CD4-positive, alpha-beta T cell treated with Interleukin-12 subunit alpha and Interleukin-12 subunit beta, for 1 hour (primary cell): Measurements from ENCODE around the gene FTSJ1.
"Not testable (repeated sequence)": the region's sequence is repeated elsewhere in the genome, so short reads cannot be mapped to it uniquely, and the experiment has no call there.

Source experiments
- DNase-seq: peaks from one replicate; pipeline ENCODE4 v3.0.0-alpha.2; 2020

The FTSJ1 gene, protein sequence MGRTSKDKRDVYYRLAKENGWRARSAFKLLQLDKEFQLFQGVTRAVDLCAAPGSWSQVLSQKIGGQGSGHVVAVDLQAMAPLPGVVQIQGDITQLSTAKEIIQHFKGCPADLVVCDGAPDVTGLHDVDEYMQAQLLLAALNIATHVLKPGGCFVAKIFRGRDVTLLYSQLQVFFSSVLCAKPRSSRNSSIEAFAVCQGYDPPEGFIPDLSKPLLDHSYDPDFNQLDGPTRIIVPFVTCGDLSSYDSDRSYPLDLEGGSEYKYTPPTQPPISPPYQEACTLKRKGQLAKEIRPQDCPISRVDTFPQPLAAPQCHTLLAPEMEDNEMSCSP

DNA sequence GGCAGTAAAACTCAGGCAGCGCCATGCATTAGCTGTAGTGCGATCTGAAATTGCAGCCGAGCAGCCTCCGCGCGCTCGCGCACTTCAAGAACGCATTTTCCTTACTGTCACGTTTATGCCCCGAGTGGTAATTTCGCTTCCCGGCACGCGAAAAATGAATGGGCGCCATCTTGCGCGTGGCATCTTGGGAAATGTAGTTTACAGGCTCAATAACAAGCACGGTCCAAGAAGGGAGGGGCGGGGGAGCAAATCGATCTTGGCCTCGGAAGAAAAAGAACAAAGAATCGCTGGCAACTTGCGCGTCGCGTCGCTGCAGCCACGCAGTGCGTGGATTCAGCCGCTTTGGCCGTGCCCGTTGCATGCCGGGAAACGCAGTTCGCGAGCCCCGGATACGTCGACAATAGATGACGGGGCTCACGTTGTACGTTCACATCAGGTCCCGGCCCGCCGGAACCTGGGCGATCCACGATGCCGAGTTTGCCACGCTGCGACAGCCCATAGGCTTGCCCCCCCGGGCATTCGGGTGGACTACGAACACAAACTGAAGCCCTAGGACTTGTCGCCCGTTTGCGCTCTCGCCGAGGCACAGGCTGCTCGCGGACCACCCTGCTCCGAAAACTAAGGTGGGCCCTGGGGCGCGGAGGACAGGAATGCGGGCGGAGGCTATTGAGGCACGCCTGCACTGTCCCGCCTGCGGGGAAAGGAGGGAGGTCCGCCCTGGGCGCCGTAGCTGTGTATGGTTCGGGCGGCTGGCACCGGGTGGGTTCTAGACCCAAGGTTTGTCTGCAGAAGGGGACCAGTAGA, at the start of gene FTSJ1:
FTSJ1 (plus strand) TSS at position 426 of the 804 bp plus-strand sequence. CDS start 1,849 bp downstream, outside the sequence.
- DNase-seq = peak; percentile 94

DNA sequence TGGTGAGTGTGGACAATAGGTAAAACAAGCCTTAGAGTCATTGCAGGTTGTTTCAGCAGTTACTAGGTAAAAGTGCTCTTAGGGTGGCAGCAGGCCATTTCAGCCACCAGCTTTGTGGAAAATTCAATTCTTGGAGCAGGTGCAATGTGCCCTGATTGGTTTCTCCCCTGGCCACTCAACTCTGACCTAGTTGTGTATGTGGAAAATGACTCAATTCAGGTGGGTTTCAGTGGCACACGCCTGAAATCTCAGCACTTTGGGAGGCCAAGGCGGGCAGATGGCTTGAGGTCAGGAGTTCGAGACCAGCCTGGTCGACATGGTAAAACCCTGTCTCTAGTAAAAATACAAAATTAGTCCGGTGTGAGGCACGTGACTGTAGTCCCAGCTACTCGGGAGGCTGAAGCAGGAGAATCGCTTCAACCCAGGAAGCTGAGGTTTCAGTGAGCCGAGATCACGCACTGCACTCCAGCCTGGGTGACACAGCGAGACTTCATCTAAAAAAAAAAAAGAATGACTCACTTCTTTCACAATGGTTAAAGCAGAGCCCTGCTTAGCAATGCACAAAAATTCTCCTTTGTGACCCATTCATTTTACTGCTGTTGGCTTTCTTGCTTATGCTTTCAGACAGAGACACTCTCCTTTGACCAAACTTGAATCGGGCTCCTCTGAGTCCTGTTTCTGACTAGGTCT, 48.8 kb upstream of the FTSJ1 start:
- not testable (repeated sequence) for DNase-seq

DNA sequence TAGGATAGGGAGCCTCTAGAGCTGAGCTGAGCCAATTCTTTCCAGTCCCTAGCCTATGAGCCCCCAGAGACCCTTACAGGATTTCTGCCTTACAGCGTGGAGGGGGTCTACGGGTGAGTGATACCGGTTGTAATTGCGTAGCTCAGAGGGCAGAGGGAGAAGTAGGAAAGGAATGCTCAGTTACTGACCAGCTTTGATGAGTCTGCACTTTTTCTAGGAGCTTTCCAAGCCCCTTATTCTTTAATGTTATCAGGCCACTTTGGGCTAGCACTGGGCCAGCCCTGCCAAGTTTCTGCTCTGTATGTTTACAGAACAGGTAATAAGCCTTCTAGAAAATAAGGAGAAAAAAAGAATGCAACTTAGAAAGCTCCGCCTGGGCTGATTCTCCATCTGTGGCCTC, 46.4 kb upstream of the FTSJ1 start:
- not testable (repeated sequence) for DNase-seq

DNA sequence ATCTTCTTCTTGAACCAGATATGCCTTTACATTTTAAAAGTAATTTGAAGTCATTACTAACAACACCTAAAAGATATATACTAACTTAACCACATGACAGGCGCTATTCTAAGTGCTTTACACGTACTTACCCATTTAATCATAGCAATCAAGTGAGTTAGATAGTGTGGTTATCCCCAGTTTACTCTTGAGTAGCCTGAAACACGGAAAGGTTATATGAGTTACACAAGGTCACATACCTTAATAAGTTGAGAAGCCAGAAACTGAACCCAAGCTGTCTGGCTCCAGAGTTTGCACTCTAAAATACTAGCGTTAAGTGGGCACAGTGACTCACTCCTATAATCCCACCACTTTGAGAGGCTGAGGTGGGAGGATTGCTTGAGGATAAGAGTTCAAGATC, 45.8 kb upstream of the FTSJ1 start:
- DNase-seq = not testable (repeated sequence)

DNA sequence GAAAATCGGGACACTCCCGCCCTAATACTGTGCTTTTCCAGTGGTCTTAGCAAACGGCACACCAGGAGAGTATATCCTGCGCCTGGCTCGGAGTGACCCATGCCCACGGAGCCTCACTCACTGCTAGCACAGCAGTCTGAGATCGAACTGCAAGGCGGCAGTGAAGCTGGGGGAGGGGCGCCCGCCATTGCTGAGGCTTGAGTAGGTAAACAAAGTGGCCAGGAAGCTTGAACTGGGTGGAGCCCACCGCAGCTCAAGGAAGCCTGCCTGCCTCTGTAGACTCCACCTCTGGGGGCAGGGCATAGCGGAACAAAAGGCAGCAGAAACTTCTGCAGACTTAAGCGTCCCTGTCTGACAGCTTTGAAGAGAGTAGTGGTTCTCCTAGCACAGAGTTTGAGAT, 42.3 kb upstream of the FTSJ1 start:
- DNase-seq = peak; percentile 5

DNA sequence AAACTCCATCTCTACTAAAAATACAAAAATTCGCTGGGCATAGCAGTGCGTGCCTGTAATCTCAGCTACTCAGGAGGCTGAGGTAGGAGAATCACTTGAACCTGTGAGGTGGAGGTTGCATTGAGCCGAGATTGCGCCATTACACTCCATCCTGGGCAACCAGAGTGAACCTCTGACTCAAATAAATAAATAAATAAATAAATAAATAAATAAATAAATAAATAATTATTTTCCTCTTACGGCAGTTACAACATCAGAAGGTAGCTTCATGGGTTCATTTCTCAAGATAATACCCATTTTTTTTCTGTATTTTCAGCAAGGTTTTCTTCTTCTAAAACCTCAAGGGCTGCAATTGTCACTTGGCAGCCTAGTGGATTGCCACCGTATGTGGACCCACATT, 28.8 kb upstream of the FTSJ1 start:
- not testable (repeated sequence) for DNase-seq

DNA sequence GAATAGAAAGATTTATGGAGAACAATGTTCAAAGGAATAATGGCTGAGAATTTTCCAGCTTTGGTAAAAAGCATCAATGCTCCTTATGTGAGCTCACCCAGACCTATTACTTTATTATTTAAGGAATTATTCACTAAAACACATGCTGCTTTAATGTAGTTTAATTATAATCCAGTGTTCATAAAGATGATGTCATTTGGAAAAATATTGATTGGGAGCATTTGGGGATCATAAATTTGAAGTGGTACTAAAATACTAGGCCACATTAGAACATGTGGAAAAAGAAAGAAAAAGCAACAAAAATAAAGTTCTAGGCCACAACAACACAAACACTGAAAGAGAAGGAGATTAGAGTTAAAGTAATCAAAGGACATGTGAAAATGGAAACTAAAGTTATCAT, 25.9 kb upstream of the FTSJ1 start:
- no peak for DNase-seq

DNA sequence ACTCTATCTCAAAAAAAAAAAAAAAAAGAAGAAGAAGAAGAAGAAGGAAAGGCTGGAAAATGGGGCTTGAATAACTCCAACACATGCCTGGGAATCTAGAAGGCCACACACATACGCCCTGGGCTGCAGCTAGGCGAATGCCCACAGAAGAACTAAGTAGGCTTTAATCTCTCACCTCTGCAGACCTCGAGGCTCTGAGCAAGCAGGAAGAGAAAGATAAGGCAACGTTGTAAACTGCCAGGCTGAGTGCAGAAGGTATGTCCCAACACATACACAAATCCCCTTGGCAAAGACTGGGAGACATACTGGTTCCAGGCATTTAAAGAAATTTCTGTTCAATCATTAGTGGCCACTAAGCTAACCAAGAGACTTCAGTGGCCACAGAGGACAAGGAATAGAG, 24.3 kb upstream of the FTSJ1 start:
- no peak for DNase-seq

DNA sequence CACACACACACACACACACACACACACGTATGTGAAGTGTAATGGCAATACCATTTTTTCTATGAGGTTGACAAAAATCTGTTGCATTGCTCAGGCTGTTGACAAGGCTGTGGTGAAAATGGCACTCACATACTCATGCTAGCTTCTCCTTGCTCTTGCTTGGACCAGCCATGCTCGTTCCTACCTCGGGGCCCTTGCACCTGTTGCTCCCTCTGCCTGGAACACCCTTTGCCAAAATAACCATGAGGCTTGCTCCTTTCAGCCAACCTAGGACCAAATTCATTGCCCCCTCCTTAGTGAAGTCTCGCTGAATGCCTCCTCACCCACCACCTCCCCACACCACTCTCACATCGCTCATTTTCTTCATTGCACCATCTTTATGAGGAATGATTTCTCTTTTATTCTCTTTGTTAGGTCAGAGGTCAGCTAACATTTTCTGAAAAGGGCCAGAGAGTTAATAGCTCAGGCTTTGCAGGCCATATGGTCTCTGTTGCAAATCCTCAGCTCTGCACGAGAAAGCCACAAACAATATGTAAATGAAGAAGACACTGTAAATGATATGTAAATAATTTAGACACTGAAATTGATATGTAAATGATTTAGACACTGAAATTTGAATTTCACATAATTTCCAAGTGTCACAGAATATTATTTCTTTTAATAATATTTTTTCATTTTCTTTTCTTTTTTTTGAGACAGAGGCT, 19.2 kb upstream of the FTSJ1 start:
- no peak for DNase-seq

DNA sequence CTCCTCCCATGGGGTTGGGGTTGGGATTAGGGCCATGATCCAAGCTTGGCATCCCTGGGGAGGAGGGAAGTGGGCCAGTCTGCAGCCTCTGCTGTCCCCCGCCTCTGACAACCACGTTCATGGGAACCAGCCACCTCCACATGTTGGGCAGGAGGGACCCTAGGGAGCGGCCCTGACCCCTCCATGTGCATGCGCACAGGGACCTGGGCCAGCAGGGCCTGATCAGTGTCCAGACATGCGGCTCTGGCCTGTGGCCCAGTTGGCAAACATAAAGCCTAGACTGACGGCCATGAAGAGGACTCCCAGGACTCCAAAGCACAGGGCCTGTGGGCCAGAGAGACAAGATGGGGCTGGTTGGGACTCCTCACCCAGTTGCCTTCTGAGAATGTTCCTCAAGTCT, 17.3 kb upstream of the FTSJ1 start:
- DNase-seq = no peak

DNA sequence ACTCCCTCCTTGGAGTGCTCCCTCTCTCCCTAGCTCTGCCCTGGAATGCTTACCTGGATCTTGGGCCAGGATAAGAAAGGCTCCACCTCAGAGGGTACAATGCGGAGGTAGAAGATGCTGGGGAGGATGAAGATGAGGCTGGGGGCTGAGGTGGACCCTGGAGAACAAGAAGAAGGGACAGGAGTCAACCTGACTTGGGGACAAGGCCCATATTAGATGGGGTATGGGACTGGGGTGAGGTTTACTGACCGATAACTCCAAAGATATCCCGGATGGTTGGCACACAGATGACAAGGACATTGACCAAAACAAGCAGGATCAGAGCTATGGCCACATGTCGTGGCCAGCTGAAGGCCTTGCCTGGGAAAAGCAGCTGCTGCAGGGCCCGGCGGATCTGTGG, 16.5 kb upstream of the FTSJ1 start:
- no peak for DNase-seq

DNA sequence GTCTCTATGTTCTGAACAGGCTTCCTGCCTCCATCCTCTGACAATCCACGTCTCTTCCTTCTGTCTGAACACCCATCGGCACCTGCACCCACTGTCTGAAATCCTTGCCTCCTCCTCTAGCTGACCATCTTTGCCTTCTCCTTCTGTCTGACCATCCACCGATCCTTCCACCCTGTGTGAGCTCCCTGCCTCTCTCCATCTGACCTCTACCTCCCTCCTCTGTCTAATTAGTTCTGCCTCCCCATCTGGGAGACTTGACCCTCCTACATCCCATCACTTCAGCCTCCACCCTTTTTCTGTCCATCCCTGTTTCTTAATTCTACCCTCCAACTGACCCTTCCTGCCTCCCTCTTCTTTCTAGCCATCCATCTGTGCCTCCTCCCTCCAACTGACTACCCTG, 16.0 kb upstream of the FTSJ1 start:
- DNase-seq = no peak

DNA sequence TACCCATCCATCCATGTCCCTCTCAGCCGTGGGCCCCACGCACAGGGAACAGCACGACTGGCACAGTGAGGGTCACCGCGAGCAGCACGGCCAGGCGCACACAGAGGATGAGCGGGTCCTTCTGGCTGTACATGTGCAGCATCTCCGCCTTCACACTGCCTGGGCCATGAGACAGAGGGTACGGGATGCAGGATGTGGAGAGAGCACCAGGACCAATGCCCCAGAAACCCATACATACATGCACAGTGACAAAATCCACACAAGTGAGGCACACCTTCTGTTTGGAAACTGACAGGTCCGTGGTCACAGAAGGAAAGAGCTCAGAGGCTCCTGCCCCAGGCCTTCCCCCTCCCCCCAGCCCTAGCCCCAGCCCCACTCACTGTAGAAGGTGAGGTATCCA, 15.4 kb upstream of the FTSJ1 start:
- no peak for DNase-seq

DNA sequence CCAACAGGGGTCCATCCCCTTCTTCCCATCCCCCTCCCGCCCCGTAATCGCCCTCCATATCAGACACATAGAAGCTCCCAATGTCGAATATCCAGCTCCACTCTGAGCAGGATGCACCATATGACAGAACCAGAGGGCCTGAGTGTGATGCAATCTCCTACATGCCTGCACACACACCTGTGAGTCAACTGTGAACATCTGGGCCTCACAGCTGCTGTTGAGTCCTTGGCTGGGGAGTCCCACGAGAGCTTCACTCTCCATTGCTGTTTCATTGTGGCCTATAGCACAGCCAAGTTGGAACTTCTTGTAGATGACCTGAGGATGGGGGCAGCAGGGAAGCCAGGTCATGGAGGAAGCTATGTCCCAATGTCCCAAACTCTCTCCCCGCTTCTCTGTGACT, 14.2 kb upstream of the FTSJ1 start:
- no peak for DNase-seq

DNA sequence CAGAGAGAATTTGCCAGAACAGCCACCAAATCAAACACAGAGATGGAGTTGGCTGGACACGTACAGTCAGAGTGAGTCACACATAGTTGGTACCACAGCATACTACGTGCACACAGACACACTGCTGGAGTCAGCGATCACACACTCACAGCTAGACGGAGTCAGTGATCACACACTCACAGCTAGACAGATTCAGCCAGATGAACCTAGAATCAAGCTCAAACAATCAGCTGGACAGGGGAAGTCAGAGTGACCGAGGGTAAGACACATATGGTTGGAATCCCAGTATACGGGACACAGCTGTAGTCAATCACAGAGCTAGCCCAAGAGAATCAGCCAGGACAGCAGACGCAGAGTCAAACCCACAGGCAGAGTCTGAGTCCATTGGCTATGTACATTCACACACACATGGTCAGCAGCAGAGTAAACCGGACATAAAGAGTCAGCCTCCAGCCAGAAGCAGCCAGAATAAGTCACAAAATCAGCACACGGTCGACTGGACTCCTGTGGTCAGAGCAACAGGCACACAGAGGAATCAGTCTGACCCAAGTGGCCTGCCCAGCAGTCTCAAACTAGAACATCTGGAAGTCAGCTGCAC, 10.6 kb upstream of the FTSJ1 start:
- DNase-seq = no peak

DNA sequence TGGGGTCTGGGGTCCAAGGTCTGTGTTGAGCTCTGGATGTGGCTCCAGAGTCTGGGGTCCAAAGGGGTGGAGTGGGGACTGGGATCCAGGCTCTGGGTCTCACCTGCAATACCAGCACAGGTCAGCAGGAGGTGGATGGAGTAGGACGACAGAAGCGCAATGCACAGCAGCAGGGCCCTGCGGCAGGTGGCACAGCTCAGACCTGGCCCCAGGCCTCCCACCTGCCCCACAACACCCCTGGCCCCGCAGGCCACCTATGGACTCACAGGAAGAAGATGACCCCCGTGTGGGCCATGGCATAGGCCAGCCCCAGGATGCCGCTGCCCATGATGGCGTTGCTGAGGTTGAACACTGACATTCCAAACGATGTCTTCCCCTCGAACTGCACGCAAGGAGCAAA, 9.3 kb upstream of the FTSJ1 start:
- no peak for DNase-seq

DNA sequence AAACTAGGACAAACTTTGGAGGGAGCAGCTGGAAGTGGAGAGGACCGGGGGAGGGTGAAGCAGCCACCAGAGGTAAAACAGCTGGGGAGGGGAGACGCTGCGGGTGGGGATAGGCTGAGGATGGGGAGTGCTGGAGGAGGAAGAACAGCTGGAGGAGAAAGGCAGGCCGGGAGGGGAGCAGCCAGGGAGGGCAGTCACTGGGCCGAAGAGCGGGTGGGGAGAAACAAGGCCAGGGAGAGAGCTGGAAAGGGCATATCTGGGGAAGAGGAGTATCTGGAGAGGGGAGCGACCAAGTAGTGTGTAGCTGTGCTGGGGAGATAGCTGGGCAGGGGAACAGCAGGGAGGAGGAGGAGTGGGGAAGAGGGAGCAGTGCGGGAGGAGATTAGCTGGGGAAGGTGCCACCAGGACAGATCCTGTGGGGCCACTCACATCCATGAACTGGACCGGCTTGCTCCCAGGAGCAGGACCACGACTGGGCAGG, 8.7 kb upstream of the FTSJ1 start:
- DNase-seq = no peak

DNA sequence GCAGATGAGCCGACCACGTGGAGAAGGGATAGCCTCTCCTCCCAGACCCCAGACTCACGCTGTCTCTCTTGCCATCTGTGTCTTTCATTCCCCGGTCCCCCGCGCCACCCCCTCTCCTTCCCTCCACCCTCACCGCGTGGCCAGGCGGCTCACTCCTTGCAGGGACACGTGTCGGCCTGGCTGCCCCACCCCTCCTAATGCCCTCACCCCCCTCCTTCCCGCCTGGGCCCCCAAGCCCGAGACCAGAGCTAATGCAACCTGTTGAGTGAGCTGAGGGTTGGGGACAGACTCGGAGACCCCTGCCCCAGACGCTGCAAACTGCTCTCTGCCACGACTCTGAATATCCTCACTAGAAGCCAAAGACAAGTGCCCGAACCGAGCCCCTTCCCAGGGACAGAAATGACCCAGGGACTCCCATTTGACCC, 7.7 kb upstream of the FTSJ1 start:
- DNase-seq = peak; percentile 31

DNA sequence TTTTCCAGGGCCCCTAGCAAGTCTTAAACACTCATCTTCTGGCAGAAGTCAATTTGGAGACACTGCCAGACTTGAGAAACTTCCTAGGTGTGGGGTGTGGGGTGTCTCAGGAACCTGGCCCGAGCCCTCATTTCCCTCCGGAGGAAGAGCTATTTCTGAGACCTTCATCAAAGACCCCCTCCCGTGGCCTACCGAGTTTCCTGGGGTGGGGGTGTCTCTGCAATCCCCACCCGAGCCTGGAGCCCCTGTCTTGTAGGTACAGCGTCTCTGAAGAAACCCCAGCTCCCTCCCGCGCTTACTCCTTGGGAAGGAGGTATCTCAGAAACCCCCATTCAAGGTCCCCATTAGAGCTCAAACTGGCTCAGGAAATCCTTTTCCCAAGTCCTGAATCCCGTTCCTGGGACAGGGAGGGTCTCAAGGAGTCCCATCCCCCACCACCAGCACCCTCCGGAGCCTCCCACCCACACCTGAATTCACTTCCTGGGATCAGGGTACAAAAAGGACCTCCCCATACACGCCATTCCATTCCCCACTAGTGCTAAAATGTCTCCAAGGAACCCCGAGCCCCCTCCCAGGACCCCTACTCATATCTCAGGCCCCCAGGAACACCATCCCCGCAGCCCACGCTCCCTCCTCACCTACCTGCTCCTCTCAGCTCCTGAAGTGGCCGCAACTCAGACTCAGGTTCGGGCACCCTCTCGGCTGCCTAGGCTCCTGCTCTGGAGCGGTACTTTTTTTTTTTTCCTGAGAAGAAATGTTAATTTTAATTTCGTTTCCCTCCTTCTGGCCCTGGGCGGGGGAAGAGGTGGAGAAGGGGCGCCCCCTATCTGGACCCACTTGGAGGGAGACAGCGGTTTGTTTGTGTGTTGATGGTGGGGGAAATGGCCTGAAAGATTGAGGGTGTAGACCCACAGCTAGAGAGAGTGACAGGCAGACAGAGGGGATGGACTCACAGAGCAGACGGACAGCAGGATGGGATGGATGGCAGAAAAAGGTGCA, 7.0 kb upstream of the FTSJ1 start:
- peak; percentile 57 for DNase-seq

DNA sequence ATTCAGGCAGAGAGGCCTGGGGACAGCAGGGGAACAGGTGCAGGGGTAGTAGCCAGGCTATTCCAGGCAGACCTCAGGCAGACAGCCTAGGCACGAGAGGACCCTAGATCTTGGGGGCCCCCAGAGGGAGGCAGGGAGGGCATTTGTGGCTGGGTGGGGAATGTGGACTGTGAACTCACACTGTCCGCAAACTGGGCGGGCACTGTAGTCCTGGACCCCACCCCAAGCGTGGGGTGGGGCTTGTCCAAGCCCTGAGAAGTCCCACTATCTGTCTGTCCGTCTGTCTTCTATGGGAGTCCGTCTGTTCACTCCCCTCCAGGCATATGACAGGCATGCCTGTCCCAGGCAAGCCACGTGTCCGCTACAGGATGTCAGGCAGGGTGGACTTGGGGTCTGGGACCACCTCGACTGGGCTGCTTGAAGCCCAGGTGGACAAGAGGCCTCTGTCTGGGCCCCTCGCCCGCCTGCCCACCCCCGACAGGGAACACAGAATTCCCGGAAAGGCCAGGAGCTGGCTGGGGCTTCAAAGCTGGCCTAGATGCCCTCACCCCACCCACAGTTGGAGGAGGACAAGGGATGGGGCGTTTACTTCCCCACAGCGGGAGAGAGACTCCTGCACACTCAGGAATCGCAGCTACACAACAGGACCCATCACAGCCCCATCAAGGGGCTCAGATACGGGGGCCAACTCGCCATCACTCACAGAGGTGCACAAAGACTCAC, 5.7 kb upstream of the FTSJ1 start, which contains the start of gene SLC38A5:
SLC38A5 (minus strand) TSS at position 151 of the 723 bp plus-strand sequence. CDS start 2,336 bp downstream, outside the sequence.
- no peak for DNase-seq

DNA sequence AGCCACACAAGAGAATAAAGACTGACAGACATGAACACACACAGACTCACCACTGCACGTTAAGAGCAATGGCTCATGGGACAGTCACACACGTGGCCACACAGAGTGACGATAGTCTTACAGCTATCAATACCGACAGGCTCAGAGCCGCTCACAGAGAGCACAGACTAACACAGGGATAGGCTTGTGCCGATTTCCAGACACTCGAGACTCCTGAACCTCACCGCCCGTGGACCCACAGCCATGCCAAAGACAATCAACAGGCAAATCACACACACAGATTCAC, 5.2 kb upstream of the FTSJ1 start:
- no peak for DNase-seq
